SKM-1 treated with dmso at 0.1 percent for 144 hours (cell line): Measurements from ENCODE around the gene SEC22A.

Experiments used
- DNase-seq: peaks from one replicate; lab custom pipeline; 2025; ENCODE audit not compliant: unreplicated experiment; lab: John Stamatoyannopoulos, UW

Gene SEC22A

DNA sequence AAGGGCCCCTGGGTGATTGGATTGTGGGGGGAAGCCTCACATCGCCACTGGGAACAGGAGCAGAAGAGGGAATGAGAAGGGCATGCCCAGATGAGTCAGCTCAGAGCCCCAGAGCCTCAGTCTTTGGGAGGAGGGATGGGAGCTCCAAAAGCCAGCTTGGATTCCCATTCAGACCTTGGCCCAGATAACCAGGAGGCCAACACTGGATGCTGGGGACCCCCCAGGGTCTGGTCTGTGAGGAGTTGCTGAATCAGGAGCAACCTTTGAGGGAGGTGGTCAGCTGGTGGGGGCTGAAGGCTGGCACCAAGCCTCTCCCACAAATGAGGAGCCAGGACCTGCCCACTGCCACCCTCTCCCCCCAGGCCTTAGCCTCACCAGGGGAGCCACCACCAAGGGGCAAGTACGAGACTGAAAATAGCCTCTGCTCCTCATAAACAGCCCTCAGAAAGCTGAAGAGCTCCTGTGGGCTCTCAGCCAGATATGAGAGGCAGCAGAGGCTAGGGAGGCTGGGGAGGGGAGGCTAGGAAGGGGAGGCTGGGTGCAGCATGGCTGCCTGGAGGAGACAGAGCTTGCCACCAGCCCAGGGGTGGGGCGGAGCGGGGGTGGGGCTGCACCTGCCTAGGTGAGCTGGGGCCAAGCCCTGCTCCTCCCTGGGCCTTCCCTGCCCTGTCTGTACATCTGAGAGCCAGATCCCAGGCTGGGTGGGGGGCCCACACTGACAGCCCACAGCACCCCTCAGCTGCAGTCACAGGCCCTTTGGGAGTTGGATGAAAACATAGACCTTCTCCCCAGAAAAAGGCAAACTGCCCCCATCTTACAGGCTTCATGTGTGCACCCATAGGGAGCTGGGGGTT lies 99.8 kb downstream of the SEC22A start:
- no peak for DNase-seq

DNA sequence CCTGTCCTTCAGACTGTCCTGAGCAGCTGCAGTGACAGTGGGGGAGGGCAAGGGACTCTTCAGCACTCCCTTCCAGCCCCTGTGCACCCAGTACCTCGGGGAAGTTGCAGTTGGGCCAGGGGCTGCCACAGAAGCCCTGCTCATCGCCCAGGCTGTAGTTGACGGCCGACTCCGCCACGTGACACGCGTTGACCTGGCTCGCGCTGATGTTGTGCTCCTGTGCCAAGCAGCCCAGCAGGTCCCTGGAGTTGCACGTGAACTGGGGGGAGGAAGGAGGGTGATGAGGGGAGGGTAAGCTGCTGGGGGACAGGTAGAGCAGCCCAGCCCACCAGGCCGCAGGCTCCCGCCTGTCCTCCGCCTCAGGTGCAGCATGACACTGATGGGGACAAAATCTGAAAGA lies 101.2 kb downstream of the SEC22A start:
- no peak for DNase-seq

DNA sequence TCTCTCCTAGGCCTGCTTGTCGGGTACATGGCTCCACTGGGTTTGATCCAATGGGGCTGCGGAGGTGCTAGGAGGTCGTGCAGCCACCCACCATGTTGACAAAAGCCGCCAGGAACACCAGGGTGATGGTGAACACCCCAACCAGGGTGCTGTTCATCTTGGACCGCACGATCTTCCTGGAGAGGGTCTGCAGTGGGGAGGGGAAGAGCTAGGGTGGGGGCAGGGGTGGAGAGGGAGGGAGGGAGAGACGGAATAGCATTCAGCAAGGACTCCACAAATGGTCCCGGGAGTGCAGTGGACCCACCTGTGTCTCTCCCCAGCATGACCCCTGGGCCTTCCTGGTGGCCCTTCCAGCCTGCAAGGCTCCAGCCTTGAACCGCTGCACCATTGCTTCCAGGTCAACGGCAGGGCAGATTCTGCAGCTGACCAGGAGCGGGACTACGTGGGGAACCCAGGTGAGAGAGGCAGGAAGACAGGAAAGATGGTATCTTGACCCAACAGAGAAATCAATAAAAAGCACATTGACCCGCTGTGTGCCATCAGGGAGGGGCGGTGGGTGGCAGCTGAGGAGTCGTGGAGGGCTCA lies 102.3 kb downstream of the SEC22A start:
- DNase-seq = no peak

DNA sequence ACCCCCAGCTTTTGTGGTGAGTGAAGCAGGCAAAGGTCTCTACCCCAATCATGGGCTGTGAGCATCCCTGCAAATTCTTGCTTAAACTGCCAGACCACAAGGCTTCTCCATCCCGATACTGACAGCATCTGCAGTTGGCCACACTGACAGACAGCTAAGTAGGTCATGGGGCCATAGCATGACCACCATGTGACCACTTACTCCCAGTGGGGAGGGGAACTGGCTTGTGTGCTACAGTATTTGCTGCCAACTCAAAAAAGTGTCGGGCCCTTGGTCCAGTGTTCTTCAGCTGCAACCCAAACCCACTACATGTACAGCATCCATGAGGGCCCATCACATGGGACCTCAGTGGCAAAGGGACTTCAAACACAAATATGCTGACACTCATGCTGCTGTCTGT lies 103.4 kb downstream of the SEC22A start:
- DNase-seq = no peak

DNA sequence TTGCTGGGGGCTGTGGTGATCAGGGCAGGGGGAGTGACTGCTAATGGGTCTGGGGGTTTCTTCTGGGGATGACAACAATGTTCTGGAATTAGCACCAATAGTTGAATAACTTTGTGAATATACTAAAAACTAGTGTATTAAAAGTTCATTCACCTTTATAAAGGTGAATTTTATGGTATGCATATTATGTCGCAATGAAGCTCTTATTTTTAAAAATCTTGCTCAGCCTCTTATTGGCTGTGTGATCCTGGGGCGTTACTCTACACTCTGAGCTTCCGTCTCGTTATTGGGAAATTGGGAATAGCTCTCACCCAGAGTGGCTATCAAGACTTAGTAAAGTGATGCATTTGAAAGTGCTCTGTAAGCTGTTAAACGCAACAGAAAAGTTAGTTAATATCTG lies 105.3 kb downstream of the SEC22A start:
- DNase-seq = no peak

DNA sequence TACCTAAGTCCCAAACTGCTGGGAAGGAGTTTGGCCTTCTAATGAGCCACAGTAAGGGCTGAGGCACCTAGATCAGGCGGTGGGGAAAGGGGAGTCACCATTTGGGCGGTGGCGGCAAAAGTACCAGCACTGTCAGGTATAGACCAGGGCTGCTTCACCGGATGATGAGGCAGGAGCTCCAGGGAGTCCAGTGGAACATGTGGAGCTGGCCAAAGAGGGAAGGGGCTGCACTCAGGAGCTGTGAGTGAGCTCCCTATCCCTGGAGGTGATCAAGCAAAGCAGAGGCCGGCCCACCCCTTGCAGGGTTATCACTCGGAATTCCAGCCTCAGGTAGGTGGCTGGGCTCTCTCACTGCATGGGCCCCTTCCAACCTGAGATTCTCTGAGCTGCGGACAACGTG lies 108.4 kb downstream of the SEC22A start:
- DNase-seq = no peak

DNA sequence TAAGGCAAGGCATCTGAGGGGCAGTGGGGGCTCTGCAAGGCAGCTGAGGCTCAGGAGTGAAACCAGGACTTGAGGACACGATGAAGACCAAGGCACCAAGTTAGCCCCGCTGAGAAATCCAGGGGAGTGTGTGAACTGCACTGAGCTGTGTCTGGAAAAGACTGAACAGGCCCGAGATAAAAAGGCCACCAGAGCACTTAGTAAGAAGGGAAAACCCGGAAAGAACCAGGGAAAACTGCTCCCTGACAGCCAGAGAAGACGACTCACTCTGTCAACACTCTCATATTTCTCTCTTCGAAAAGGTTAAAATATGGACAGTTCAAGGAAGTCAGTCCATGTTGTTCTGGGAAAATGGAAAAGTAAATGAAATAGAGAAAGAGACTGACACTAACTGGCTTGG lies 109.0 kb downstream of the SEC22A start:
- no peak for DNase-seq

DNA sequence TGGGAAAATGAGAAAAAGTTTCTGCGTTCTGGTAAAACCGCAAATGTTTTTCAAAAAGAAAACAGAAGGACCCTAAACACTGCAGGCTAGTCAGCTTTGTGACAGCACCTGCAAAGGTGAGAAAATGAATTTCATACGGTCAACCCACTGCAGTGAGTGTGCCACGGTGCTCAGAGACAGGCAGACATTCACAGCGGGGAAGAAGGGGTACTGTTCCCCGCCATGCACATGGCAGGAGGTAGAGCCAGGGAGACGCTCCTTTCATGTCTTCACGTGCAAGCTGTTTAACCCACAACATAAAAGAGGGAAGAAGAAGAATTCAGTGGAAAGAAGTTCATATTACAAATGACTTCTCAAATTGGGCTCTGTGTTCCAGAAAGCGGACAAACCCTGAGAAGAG lies 109.5 kb downstream of the SEC22A start:
- DNase-seq = no peak

DNA sequence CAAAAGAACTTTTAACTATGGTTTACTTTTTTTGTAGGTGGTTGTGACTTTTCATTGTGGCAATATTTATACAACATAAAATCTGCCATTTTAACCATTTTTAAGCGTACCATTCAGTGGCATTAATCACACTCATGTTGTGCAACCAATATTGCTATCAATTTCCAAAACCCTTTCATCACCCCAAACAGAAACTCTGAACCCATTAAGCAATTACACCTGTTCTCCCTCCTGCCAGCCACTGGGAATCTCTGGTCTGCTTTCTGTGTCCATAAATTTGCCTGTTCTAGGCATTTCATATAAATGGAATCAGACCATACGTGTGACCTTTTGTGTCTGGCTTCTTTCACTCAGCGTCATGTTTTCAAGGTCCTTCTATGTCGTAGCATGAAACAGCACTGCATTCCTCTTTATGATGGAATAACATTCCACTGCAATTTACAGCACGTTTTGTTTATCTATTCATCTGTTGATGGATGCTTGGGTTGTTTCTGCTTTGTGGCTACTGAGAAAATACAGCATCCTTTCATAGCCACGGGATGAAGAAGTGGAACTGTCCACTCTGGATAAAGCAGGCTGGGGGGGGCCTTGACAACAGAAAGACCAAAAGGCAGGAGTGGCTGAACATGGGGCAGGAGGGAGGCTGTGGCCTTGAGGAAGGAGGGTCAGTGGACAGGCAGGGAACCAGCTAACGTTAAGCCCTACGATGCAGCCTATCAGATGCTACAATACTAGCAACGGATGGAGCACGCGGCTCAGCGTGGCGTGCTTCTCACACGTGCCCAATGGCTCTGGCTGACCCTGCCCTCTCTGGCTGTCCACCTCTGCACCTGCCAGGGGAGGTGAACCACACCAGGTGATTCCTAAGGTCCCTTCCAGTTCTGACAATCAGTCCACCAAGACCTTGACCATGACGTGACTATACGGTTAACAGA lies 110.9 kb downstream of the SEC22A start:
- DNase-seq = no peak

DNA sequence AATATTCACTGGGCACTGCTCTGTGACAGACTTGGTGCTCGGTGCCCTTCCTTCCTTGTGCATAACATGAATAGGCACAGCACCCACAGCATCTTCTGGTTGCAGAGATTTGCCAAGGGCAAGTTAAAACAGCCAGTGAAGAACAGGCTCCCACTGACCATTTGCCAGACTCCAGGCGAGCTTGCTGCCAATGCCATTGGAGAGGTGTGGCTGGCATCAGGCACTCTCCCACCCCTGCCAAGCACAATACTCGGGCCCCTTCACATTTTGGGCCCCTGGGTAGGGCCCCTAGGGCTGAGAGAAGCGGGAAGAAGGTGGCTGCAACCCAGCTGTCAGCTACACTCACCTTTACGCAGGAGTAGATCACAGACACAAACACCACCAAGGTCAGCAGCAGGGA lies 112.1 kb downstream of the SEC22A start:
- DNase-seq = no peak

DNA sequence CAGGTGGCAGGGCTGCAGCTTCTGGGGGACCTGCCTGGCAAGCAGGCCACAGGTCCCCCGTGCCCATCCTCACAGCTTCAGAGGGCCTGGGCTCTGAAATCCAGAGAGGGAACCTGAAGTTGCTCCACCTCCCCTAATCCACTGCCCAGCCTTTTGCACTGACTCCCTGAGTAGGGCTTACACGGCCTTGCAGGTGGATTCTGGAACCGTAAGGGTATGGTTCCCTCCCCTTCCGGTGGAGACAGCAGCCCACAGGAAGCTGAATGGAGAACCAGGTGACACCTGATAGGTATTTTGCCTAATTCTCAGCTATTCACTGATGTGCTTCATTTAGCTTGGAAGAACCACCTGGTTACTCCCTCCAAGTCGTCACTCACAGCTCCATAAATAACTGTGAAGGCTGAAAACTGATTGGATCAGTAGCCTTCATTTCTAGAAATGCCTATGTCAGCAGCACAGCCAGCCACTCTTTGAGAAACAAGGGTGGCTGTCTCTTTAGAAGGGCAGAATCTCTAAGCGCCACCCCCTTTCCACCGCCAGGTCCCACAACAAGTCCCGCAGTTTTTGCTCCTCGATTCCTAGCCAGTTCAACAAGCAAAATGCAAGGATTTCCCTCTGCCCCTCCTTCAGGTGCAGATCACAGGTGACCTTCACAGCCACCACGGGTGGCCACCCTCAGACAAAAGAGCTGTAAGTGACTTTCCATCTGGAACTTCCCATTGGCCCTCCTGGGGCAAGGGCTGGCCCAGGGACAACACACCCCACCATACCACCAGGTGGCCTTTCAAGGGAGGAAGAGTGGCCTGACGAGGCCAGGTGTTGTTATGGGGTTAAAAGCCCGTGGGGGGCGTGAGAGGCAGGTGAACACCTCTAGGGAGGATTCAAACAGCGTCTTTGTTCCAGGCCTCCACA lies 112.9 kb downstream of the SEC22A start:
- no peak for DNase-seq

DNA sequence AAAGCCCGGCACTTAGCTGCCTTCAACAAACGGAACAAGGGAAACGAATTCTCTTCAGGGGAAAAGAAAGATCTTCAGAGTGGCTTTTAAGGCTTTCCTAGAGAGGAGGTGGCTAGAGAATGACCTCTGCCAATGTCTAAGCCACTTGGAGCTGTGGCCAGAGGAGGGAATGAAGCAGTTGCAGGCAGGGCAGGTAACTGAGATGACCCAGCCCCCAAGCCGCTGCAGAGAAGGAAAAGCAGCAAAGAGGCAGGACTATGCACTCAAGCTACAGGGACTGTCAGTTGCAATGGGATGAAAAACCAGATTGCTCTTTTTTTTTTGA lies 113.5 kb downstream of the SEC22A start:
- DNase-seq = no peak

DNA sequence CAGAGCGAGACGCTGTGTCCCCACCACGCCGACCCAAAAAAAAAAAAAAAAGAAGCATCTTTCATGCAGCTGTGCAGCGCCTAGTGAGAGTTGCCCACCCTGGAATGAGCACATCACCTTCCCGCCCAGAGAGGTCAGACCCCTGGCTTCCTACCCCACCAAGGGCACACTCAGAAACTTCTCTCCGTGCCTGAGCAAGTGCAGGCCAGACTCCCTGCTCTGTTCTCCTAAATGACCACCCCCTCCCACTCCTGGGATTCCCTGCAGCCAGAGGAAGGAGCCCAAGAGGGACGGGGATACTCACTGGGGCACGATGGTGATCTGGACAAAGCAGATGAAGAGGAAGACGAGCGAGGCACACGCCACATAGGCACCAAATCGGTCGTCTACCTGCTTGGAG lies 116.0 kb downstream of the SEC22A start:
- DNase-seq = no peak

DNA sequence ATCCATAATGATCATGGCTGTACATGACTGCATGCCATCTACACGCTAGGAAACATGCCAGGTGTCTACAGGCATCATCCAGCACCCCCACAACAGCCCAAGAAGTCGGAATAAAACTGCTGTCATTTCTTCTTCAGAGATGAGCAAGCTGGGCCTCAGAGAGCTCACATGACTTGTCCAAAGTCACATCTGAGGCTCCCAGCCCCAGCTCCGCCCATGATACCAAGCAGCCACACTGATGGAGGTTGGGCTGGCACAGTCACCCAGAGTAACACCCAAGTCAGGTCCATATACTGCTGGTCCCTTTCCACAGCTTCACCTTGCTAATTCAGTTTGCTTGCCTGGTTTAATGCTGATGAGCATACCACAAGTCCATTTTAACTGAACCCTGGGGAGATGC lies 116.6 kb downstream of the SEC22A start:
- no peak for DNase-seq

DNA sequence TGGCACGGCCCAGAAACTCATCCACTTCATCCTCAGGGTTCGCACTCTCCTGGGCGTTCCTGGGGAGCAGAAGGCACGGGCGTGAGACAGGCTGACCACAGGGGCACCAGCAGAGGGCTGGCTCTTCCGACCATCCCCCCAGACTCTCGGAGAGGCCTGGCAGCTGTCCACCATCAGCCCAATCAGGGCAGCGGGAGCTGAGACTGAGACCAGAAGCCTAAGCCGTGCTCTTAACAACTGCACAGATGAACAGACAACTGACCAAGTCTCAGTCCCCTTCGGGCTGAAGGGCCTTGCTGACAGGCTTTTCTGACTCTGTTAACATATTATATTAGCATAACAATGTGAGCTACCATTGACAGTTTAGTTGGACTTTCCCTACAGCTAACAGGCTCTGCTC lies 118.0 kb downstream of the SEC22A start:
- DNase-seq = no peak

DNA sequence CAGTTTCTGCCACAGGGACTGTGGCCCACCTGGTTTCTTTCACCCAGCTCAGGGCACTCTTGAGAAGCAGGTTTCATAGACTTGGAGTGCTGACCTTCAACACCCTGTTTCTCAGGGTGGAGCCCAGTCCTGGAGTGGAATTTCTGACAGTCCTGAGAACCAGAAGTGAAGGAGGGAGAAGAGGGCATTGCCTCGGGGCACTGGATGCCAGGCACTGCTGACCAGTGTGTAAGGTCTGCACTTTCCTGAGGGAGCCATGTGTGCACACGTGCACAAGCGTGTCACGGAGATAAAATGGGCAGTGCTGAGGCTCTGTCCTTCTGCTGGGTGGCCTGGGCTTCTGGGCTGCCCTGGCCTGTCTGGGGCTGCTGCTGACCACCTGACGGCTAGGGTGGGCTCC lies 118.5 kb downstream of the SEC22A start:
- no peak for DNase-seq

DNA sequence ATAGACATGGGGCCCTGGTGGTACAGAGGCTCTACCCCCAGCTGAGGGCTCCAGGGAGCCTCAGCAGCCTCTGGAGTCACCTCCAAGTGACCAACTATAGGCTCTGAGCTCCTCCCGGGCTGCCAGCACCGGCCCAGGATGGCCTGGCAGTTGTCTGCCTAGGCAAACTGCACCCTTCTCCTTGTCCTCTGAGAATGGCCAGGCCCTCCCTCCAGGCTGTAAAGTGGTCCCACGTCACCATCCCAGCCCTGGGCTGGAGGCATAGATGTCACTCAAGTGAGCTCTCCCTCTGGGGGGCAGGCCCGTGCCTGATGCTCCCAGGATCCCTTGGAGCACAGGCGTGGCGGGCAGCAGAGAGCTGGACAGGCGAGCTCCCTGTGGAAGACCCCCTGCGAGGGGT lies 120.1 kb downstream of the SEC22A start:
- no peak for DNase-seq

DNA sequence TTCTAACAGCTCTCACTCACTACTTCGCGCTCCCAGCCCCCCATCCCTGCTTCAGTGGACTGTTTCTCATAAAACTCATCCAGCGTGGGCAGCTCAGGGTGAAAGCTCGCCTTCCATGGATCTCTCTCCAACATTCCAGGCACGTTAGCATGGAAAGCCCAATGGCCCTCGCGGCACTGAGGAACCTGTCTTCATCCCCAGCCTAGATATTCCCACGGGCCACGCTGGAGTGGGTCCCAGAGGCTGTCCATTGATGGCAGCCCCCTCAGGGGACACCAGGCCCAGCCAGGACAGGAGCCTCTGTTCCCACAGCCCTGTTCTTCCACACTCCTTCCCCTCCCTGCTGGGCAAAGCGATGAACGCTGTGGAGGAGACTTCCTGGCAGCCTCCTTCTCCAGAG lies 121.1 kb downstream of the SEC22A start:
- no peak for DNase-seq
